Right lobe of liver (tissue), 4 donors: ENCODE results near the gene RARS1.

Experiments used
- CTCF ChIP-seq, 4 donors: fragments of 200-600 bp in 3 of 4; fragments of 450-650 bp in 1 of 4; IDR thresholded peaks; one replicate each; pipeline versions ENCODE4 v1.5.1 to v1.8.0; 2016 to 2022; ENCODE audit warnings: antibody characterized with exemption in 4 of 4, mild to moderate bottlenecking in 2 of 4
- POLR2A ChIP-seq: fragments of 450-650 bp; IDR thresholded peaks from one replicate; pipeline ENCODE4 v1.6.1; 2017; ENCODE audit warnings: antibody characterized with exemption, mild to moderate bottlenecking
- donor health status: DM: no; HTN: no; CAD: no.
- donor health status: DM: no; HTN: no; CAD: no.
- donor health status: DM: no; HTN: yes; CAD: no.

GRCh38 chr5:168477060-168477459 lies 9.2 kb upstream of the RARS1 start:
- no peak for TF ChIP-seq POLR2A
- no peak for TF ChIP-seq CTCF (IDR thresholded peaks at IDR 0.05)
